ENCODE results near the gene FETUB.
A peak's percentile ranks its signal among the peaks of the same experiment; 100 is the strongest.

Gene FETUB

GRCh38 chr3:186638259-186638658 is 1.9 kb upstream of the FETUB start:
- no peak for DNase-seq

- DNase-seq = no peak
Measured at GRCh38 chr3:186640473-186640818, 247 bp downstream of the FETUB start.

- DNase-seq = no peak
Measured at GRCh38 chr3:186640929-186641328, 730 bp downstream of the FETUB start.

GRCh38 chr3:186642014-186642413 is 1.8 kb downstream of the FETUB start:
- DNase-seq = no peak

GRCh38 chr3:186643493-186643892 is 3.3 kb downstream of the FETUB start:
- no peak for DNase-seq

- DNase-seq = no peak
Measured at GRCh38 chr3:186644683-186645082, 4.5 kb downstream of the FETUB start.

GRCh38 chr3:186646106-186646505 is 5.9 kb downstream of the FETUB start:
- DNase-seq = no peak

- no peak for DNase-seq
Measured at GRCh38 chr3:186646841-186647240, 6.6 kb downstream of the FETUB start.

- no peak for DNase-seq
Measured at GRCh38 chr3:186648851-186649250, 8.7 kb downstream of the FETUB start.

GRCh38 chr3:186651678-186652215 is 11.5 kb downstream of the FETUB start:
- DNase-seq = no peak

GRCh38 chr3:186653080-186653707 is 13.0 kb downstream of the FETUB start:
- DNase-seq = no peak

- peak; percentile 33 for DNase-seq
Measured at GRCh38 chr3:186653984-186654383, 13.8 kb downstream of the FETUB start.

GRCh38 chr3:186663361-186664118 is 23.3 kb downstream of the FETUB start:
- no peak for DNase-seq

GRCh38 chr3:186664119-186664495 is 23.9 kb downstream of the FETUB start:
- DNase-seq = no peak

- no peak for DNase-seq
Measured at GRCh38 chr3:186664506-186664905, 24.3 kb downstream of the FETUB start.

- no peak for DNase-seq
Measured at GRCh38 chr3:186665625-186666188, 25.5 kb downstream of the FETUB start, which contains the start of gene HRG. TSS of gene HRG (plus strand) at chr3:186666014. CDS start at chr3:186666032, 18 bp downstream.

GRCh38 chr3:186668426-186668825 is 28.2 kb downstream of the FETUB start:
- no peak for DNase-seq

GRCh38 chr3:186669378-186670084 is 29.3 kb downstream of the FETUB start:
- no peak for DNase-seq

GRCh38 chr3:186670155-186670554 is 30.0 kb downstream of the FETUB start:
- DNase-seq = no peak

GRCh38 chr3:186671051-186671450 is 30.9 kb downstream of the FETUB start:
- no peak for DNase-seq

- DNase-seq = no peak
Measured at GRCh38 chr3:186678604-186679003, 38.4 kb downstream of the FETUB start.

- no peak for DNase-seq
Measured at GRCh38 chr3:186679151-186679550, 39.0 kb downstream of the FETUB start.

GRCh38 chr3:186680869-186681268 is 40.7 kb downstream of the FETUB start:
- no peak for DNase-seq

All from 8988T (cell line).